SK-N-SH (cell line): Measurements from ENCODE around the gene SETD1A. TPM values are rescaled to one million over a fixed set of nuclear protein-coding genes. Genes with fewer than 3 reads are reported as not detected.

Source experiments
- CTCF ChIA-PET: fragments of 300-600, 350-600 bp; formaldehyde crosslinking; extraction: SDS; loops from one replicate; lab custom pipeline; 2021; lab: Yijun Ruan, JAX
- POLR2A ChIA-PET: fragments of 350-600 bp; sonication (Branson Sonifier 250); formaldehyde crosslinking; extraction: SDS; loops from one replicate; lab custom pipeline; 2020; ENCODE audit warnings: antibody characterized with exemption, inconsistent platforms; lab: Yijun Ruan, JAX
- DNase-seq: peaks from one replicate; pipeline ENCODE4 v3.0.0; 2012
- H2AFZ ChIP-seq: fragments of 200-600 bp; sonication (generic); 2 replicates; pipeline ENCODE4 v1.8.1; 2016; ENCODE audit warnings: antibody characterized with exemption, mild to moderate bottlenecking, low read depth
- H3F3A ChIP-seq: fragments of 200-600 bp; sonication (generic); replicated peaks from 2 replicates; pipeline ENCODE3; 2016; ENCODE audit warnings: antibody characterized with exemption, mild to moderate bottlenecking; ENCODE audit not compliant: insufficient read depth
- H3K27ac ChIP-seq, 2 experiments: fragments of 200-500 bp in 1 of 2; fragments of 200-600 bp in 1 of 2; sonication (Bioruptor generic) in 1 of 2; sonication (generic), shearing (Covaris generic) in 1 of 2; 2 replicates each; pipeline versions ENCODE4 v1.5.1 to v1.6.1; 2014 to 2016; ENCODE audit warnings: low read depth in 2 of 2, inconsistent platforms in 1 of 2, low read length in 1 of 2, mild to moderate bottlenecking in 1 of 2, mixed read lengths in 1 of 2
- H3K27me3 ChIP-seq: fragments of 200-600 bp; sonication (generic), shearing (Covaris generic); 2 replicates; pipeline ENCODE4 v1.6.1; 2016; ENCODE audit warnings: mixed run types; ENCODE audit not compliant: insufficient read depth
- H3K36me3 ChIP-seq, 2 experiments: fragments of 200-500 bp in 1 of 2; fragments of 200-600 bp in 1 of 2; sonication (Bioruptor generic) in 1 of 2; sonication (generic) in 1 of 2; replicated peaks in 1 of 2; 2 replicates each; pipeline versions ENCODE3 to v1.5.1; 2014 to 2016; ENCODE audit warnings: low read length in 1 of 2, mild to moderate bottlenecking in 1 of 2; ENCODE audit not compliant: insufficient read depth in 2 of 2, control insufficient read depth in 1 of 2
- H3K4me1 ChIP-seq, 2 experiments: fragments of 200-500 bp in 1 of 2; fragments of 200-600 bp in 1 of 2; sonication (Bioruptor generic) in 1 of 2; sonication (generic), shearing (Covaris generic) in 1 of 2; 2 replicates each; pipeline versions ENCODE4 v1.5.1 to v1.6.1; 2014 to 2016; ENCODE audit warnings: low read depth in 1 of 2, low read length in 1 of 2, mixed run types in 1 of 2; ENCODE audit not compliant: insufficient read depth in 2 of 2, control insufficient read depth in 1 of 2
- H3K4me2 ChIP-seq: fragments of 200-600 bp; sonication (generic), shearing (Covaris generic); 2 replicates; pipeline ENCODE4 v1.6.1; 2017; ENCODE audit warnings: mixed run types
- H3K4me3 ChIP-seq, 2 experiments: fragments of 200-500 bp in 1 of 2; fragments of 200-600 bp in 1 of 2; sonication (Bioruptor generic) in 1 of 2; sonication (generic), shearing (Covaris generic) in 1 of 2; 2 replicates each; pipeline versions ENCODE4 v1.5.1 to v1.8.1; 2014 to 2016; ENCODE audit warnings: low read depth in 2 of 2, inconsistent platforms in 1 of 2, low read length in 1 of 2, mild to moderate bottlenecking in 1 of 2, mixed read lengths in 1 of 2, moderate library complexity in 1 of 2
- H3K79me2 ChIP-seq: fragments of 200-600 bp; sonication (generic); 2 replicates; pipeline ENCODE4 v1.8.1; 2017; ENCODE audit warnings: mild to moderate bottlenecking; ENCODE audit not compliant: insufficient read depth
- H3K9ac ChIP-seq: fragments of 200-600 bp; sonication (generic); 2 replicates; pipeline ENCODE4 v1.6.1; 2017; ENCODE audit warnings: mixed run types
- H3K9me2 ChIP-seq: fragments of 200-600 bp; sonication (generic); 2 replicates; pipeline ENCODE4 v1.6.1; 2017; ENCODE audit warnings: mixed run types
- H3K9me3 ChIP-seq: fragments of 200-600 bp; sonication (generic); 2 replicates; pipeline ENCODE4 v1.6.1; 2017; ENCODE audit warnings: mixed run types, mild to moderate bottlenecking, moderate library complexity
- H4K20me1 ChIP-seq: fragments of 200-600 bp; sonication (generic); 2 replicates; pipeline ENCODE4 v1.6.1; 2017; ENCODE audit warnings: mild to moderate bottlenecking, mixed run types; ENCODE audit not compliant: insufficient read depth
- CHD2 ChIP-seq: fragments of 150-350 bp; IDR thresholded peaks from 2 replicates; pipeline ENCODE4 v1.6.1; 2018; ENCODE audit warnings: low read length; ENCODE audit not compliant: partially characterized antibody
- ELF1 ChIP-seq: IDR thresholded peaks from 2 replicates; pipeline ENCODE4 v1.4.0; 2012
- EP300 ChIP-seq, 2 experiments: IDR thresholded peaks; 2 replicates each; pipeline versions ENCODE4 v1.4.0 to v1.6.1; 2012; ENCODE audit warnings: borderline replicate concordance in 1 of 2, low read depth in 1 of 2, low read length in 1 of 2
- FOSL2 ChIP-seq: IDR thresholded peaks from 2 replicates; pipeline ENCODE4 v1.4.0; 2012; ENCODE audit warnings: low read depth, mild to moderate bottlenecking, moderate library complexity, borderline replicate concordance
- FOXM1 ChIP-seq: IDR thresholded peaks from 2 replicates; pipeline ENCODE4 v1.4.0; 2012; ENCODE audit warnings: low read depth, mild to moderate bottlenecking
- GABPA ChIP-seq: IDR thresholded peaks from 2 replicates; pipeline ENCODE4 v1.4.0; 2012; ENCODE audit warnings: low read depth, mild to moderate bottlenecking
- JUND ChIP-seq: IDR thresholded peaks from 2 replicates; pipeline ENCODE4 v1.4.0; 2012
- NFIC ChIP-seq: IDR thresholded peaks from 2 replicates; pipeline ENCODE4 v1.4.0; 2012; ENCODE audit warnings: borderline replicate concordance
- NRF1 ChIP-seq: IDR thresholded peaks from 2 replicates; pipeline ENCODE4 v1.6.1; 2012; ENCODE audit warnings: low read depth, mild to moderate bottlenecking, low read length
- POLR2AphosphoS5 ChIP-seq: IDR thresholded peaks from 2 replicates; pipeline ENCODE4 v1.6.1; 2012; ENCODE audit warnings: low read depth, low read length
- RCOR1 ChIP-seq: fragments of 150-350 bp; IDR thresholded peaks from 2 replicates; pipeline ENCODE4 v1.6.1; 2017; ENCODE audit warnings: antibody characterized with exemption, low read length
- RXRA ChIP-seq: IDR thresholded peaks from 2 replicates; pipeline ENCODE4 v1.4.0; 2012; ENCODE audit warnings: low read depth, mild to moderate bottlenecking, borderline replicate concordance
- TCF12 ChIP-seq: IDR thresholded peaks from 2 replicates; pipeline ENCODE4 v1.4.0; 2012
- TEAD4 ChIP-seq: IDR thresholded peaks from 2 replicates; pipeline ENCODE4 v1.4.0; 2012; ENCODE audit warnings: mild to moderate bottlenecking, borderline replicate concordance; ENCODE audit not compliant: insufficient read depth
- YY1 ChIP-seq: IDR thresholded peaks from 2 replicates; pipeline ENCODE4 v1.4.0; 2012; ENCODE audit warnings: low read depth, mild to moderate bottlenecking
- WGBS: methylation state at CpG from one replicate; pipeline ENCODE4 v1.1.6; 2017; ENCODE audit warnings: low lambda C conversion rate; 5-methylcytosine and 5-hydroxymethylcytosine counted together
- polyA plus RNA-seq, 3 experiments: library from polyadenylated mRNA; depleted of rRNA; stranded (reverse); fragments of >200 nt; gene quantifications; 2 replicates each; pipeline ENCODE4 v1.2.3, GENCODE V29; 2012
- TF ChIP-seq, protein P1 (sequence below): IDR thresholded peaks from 2 replicates; pipeline ENCODE4 v1.4.0; 2012; ENCODE audit warnings: low read depth, borderline replicate concordance
- TF ChIP-seq, protein P2 (sequence below): IDR thresholded peaks from 2 replicates; pipeline ENCODE4 v1.4.0; 2012; ENCODE audit warnings: low read depth, borderline replicate concordance
- TF ChIP-seq, protein P3 (sequence below): IDR thresholded peaks from 2 replicates; pipeline ENCODE4 v1.6.1; 2012; ENCODE audit warnings: mild to moderate bottlenecking, low read depth, low read length, moderate library complexity

Gene SETD1A
- polyA plus RNA-seq, 1 of the 3 experiments (the other 2 are of a cell fraction), result 6.8 TPM

DNA sequence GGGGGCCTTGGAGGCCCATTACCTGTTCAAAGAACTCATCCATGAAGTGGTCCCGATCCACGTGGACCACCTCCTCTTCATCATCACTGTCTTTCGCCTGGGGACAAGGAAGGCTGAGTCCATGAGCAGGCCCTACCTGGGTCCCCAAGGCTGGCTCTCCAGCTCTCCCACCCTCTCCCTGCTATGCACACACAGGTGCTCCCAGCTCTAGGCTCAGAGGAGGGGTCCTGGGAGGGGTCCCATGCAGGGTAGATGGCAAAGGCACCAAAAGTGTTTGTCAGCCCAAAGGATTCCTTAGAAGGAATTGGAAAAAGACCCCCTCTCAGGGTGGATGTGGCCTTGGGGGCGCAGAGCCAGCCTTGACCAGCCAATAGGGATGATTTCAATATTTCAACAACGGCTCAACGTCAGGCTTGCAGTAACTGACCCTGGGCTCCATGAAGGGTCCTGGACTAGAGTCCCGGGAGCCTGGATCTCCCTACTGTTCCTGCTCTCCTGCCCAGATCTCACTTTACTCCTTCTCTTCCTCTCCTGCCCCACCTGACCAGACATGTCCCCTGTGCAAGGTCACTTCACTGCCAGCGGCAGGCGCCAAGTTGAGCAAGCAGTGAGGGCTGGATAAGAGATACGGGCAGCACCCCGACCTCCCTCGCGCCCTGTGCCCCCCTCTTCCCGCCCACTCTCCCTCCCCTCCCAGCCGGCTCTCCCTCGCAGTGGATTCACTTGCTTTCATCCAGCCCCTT lies 44.1 kb downstream of the SETD1A start:
- ChIA-PET POLR2A (no interaction called here), CTCF (interaction anchor here (1.9 to 2.6 kb wide), 2 partner anchors 17 kb away, joined by 7 to 16 read pairs; partner anchors contain the start of gene HSD3B7)

DNA sequence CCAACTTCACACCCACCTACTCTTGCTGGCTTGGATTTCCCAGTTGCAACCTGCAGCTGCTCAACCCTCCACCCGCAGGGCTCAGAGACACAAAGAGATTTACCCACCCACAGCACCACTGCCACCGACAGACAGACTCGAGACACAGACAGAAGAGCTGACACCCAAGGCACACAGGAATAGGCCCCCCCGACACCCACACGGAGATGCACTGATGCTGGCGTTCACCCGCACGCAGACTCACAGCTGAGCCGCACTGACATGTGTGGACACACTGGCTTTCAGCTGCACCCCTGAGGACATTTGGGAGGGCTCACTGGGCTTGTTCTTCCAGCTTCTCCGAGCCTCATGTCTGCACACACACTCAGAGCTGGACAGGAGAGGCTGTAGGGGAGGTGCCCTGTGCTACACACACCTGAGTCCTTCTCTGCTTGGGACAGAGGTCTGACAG lies 44.7 kb downstream of the SETD1A start:
- Histone ChIP-seq H3K9me3 (no peaks in the 10 kb centered on the region), H3K79me2 (peaks cover 22% of the 10 kb centered on the region; the same call in 1 of the 2 replicates), H3K36me3 (peaks cover 0 to 2% of the 10 kb centered on the region in 2 experiments), H3K9me2 (no peaks in the 10 kb centered on the region), H3K4me2 (no peak overlapping the region), H3K4me3 (no peak overlapping the region), H4K20me1 (no peaks in the 10 kb centered on the region), H3K27ac (no peak overlapping the region), H3K27me3 (no peaks in the 10 kb centered on the region), H3F3A (peaks cover 27% of the 10 kb centered on the region), H3K9ac (no peak overlapping the region), H3K4me1 (peaks cover 14 to 18% of the 10 kb centered on the region in 2 experiments; a peak in 3 of 4 replicates), H2AFZ (no peak overlapping the region)
- CTCF ChIA-PET, result interaction anchor here (0.8 to 2.6 kb wide), 2 partner anchors 17 to 440 kb away, joined by 3 to 16 read pairs; partner anchors contain the start of genes HSD3B7 and ZNF843
- WGBS, result 97% methylated on average over 10 of the region's 10 CpGs
- POLR2A ChIA-PET, result no interaction called here
- DNase-seq, result no peak
- TF ChIP-seq FOSL2 (no peak), EP300 (IDR thresholded peaks at IDR 0.05; ENCODE audit: borderline replicate concordance in 1 of 2, low read depth in 1 of 2, low read length in 1 of 2) (no peak), CHD2 (no peak), POLR2AphosphoS5 (no peak), RXRA (no peak), ELF1 (no peak), NFIC (no peak), TEAD4 (no peak), FOXM1 (no peak), JUND (no peak), YY1 (no peak), NRF1 (no peak), TCF12 (no peak)
- TF ChIP-seq, protein P1, sequence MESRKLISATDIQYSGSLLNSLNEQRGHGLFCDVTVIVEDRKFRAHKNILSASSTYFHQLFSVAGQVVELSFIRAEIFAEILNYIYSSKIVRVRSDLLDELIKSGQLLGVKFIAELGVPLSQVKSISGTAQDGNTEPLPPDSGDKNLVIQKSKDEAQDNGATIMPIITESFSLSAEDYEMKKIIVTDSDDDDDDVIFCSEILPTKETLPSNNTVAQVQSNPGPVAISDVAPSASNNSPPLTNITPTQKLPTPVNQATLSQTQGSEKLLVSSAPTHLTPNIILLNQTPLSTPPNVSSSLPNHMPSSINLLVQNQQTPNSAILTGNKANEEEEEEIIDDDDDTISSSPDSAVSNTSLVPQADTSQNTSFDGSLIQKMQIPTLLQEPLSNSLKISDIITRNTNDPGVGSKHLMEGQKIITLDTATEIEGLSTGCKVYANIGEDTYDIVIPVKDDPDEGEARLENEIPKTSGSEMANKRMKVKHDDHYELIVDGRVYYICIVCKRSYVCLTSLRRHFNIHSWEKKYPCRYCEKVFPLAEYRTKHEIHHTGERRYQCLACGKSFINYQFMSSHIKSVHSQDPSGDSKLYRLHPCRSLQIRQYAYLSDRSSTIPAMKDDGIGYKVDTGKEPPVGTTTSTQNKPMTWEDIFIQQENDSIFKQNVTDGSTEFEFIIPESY, result no peak

More for the DNA sequence above, 44.1 kb downstream of the SETD1A start:
- WGBS, result 97% methylated on average over 15 of the region's 16 CpGs
- no peaks in the 10 kb centered on the region for H3K9me3 ChIP-seq
- H3F3A ChIP-seq, result peaks cover 28% of the 10 kb centered on the region
- no peak overlapping the region for H3K9ac ChIP-seq
- no peak overlapping the region for H2AFZ ChIP-seq
- no peak for TF ChIP-seq RCOR1
- TF ChIP-seq, protein P2, sequence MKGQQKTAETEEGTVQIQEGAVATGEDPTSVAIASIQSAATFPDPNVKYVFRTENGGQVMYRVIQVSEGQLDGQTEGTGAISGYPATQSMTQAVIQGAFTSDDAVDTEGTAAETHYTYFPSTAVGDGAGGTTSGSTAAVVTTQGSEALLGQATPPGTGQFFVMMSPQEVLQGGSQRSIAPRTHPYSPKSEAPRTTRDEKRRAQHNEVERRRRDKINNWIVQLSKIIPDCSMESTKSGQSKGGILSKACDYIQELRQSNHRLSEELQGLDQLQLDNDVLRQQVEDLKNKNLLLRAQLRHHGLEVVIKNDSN, result no peak
- no peak for TF ChIP-seq TCF12
- TF ChIP-seq, protein P3, sequence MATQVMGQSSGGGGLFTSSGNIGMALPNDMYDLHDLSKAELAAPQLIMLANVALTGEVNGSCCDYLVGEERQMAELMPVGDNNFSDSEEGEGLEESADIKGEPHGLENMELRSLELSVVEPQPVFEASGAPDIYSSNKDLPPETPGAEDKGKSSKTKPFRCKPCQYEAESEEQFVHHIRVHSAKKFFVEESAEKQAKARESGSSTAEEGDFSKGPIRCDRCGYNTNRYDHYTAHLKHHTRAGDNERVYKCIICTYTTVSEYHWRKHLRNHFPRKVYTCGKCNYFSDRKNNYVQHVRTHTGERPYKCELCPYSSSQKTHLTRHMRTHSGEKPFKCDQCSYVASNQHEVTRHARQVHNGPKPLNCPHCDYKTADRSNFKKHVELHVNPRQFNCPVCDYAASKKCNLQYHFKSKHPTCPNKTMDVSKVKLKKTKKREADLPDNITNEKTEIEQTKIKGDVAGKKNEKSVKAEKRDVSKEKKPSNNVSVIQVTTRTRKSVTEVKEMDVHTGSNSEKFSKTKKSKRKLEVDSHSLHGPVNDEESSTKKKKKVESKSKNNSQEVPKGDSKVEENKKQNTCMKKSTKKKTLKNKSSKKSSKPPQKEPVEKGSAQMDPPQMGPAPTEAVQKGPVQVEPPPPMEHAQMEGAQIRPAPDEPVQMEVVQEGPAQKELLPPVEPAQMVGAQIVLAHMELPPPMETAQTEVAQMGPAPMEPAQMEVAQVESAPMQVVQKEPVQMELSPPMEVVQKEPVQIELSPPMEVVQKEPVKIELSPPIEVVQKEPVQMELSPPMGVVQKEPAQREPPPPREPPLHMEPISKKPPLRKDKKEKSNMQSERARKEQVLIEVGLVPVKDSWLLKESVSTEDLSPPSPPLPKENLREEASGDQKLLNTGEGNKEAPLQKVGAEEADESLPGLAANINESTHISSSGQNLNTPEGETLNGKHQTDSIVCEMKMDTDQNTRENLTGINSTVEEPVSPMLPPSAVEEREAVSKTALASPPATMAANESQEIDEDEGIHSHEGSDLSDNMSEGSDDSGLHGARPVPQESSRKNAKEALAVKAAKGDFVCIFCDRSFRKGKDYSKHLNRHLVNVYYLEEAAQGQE, result no peak
- TF ChIP-seq GABPA, result no peak
- no peak for TF ChIP-seq YY1
- no peak for TF ChIP-seq CHD2
- no peak for TF ChIP-seq EP300 (IDR thresholded peaks at IDR 0.05; ENCODE audit: borderline replicate concordance in 1 of 2, low read depth in 1 of 2, low read length in 1 of 2)
- H3K4me3 ChIP-seq, result no peak overlapping the region
- H3K79me2 ChIP-seq, result peaks cover 20% of the 10 kb centered on the region; the same call in 1 of the 2 replicates
- no peaks in the 10 kb centered on the region for H3K9me2 ChIP-seq
- no peaks in the 10 kb centered on the region for H4K20me1 ChIP-seq
- H3K4me2 ChIP-seq, result no peak overlapping the region
- DNase-seq, result no peak
- peaks cover 0 to 2% of the 10 kb centered on the region in 2 experiments for H3K36me3 ChIP-seq
- no peak overlapping the region for H3K27ac ChIP-seq
- no peaks in the 10 kb centered on the region for H3K27me3 ChIP-seq
- H3K4me1 ChIP-seq, result peaks cover 17 to 18% of the 10 kb centered on the region in 2 experiments; a peak in 3 of 4 replicates
